Activated CD8-positive, alpha-beta T cell treated with anti-CD3 and anti-CD28 coated beads for 36 hours (primary cell): ENCODE data around the gene RUFY3. TPM values are rescaled to one million over a fixed set of nuclear protein-coding genes. Genes with fewer than 3 reads are reported as not detected.

Source experiments
- ATAC-seq: fragments of 200-7000 bp; cut with Tn5 transposase; one replicate; pipeline ENCODE4 v1.10.0; 2021; ENCODE audit warnings: mild to moderate bottlenecking, moderate library complexity
- CTCF ChIA-PET: fragments of 350-600 bp; sonication (Branson Sonifier 250); formaldehyde crosslinking; loops from one replicate; lab custom pipeline; 2021; ENCODE audit warnings: antibody characterized with exemption; lab: Charles Lee
- POLR2A ChIA-PET: fragments of 350-600 bp; sonication (Branson Sonifier 250); formaldehyde crosslinking; loops from one replicate; lab custom pipeline; 2021; ENCODE audit warnings: antibody characterized with exemption; lab: Charles Lee
- DNase-seq: peaks from one replicate; pipeline ENCODE4 v3.0.0-alpha.2; 2020
- H3K27ac Mint-ChIP-seq: one replicate; pipeline ENCODE4 v1.8.0; 2021; ENCODE audit warnings: mild to moderate bottlenecking, mixed read lengths
- H3K27me3 Mint-ChIP-seq: one replicate; pipeline ENCODE4 v1.8.0; 2021; ENCODE audit warnings: mixed read lengths
- H3K36me3 Mint-ChIP-seq: one replicate; pipeline ENCODE4 v1.8.0; 2021; ENCODE audit warnings: low read depth, mixed read lengths
- H3K4me1 Mint-ChIP-seq: one replicate; pipeline ENCODE4 v1.8.0; 2021; ENCODE audit warnings: low read depth, mixed read lengths
- H3K4me3 Mint-ChIP-seq: one replicate; pipeline ENCODE4 v1.8.0; 2021; ENCODE audit warnings: mild to moderate bottlenecking, moderate library complexity, mixed read lengths
- H3K9me3 Mint-ChIP-seq: one replicate; pipeline ENCODE4 v1.8.0; 2021; ENCODE audit warnings: mixed read lengths
- intact Hi-C: fragments of 100-400 bp; cut with micrococcal nuclease; formaldehyde crosslinking; loops from one replicate; pipeline ENCODE4 v1.10.0; 2022
- total RNA-seq, 2 experiments: library from RNA; stranded (reverse); gene quantifications; one replicate each; pipeline ENCODE4 v1.2.3, GENCODE V29; 2021
- TF ChIP-seq, protein P1 (sequence below): fragments of 200-600 bp; IDR thresholded peaks from one replicate; pipeline ENCODE4 v1.8.0; 2022; ENCODE audit warnings: antibody characterized with exemption, mild to moderate bottlenecking

RUFY3 gene
- total RNA-seq, 2 experiments from 2014 or later: 13.6 to 17.5 TPM

DNA sequence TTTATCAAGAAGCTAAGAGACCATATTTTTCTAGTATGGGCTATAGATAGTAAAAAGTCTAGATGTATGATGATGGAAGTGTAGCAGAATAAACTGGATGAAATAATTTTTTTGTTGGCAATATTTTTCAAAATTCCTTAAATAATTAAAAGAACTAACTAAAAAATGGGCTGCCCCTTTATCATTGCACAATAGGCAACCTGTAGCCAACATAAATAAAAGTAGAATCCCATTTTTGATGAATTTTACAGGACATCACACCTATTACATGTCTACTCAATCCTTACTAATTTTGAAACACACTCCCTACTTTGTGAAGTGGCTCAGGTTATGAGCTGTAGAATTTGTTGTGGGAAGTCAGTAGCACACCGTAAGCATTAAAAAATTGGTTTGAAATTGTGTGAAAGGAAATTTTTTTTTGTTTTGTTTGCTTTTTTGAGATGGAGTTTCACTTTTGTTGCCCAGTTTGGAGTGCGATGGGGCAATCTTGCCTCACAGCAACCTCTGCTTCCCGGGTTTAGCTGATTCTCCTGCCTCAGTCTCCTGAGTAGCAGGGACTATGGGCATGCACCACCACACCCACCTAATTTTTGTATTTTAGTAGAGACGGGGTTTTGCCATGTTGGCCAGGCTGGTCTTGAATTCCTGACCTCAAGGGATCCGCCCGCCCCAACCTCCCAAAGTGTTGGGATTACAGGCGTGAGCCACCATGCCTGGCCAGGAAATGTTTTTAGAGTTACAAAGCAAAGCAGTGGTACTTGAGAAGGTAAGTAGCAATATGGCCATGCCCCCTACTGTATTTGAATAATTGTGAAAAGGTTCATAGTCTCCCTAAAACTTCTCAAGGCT is 8.9 kb upstream of the RUFY3 start:
- Mint-ChIP-seq H3K27me3 (no peaks in the 10 kb centered on the region), H3K4me3 (no peak overlapping the region), H3K27ac (no peak overlapping the region), H3K36me3 (peaks cover 1% of the 10 kb centered on the region), H3K4me1 (peaks cover 48% of the 10 kb centered on the region), H3K9me3 (no peaks in the 10 kb centered on the region)
- intact Hi-C loops: no loop called here
- ATAC-seq (no peak), DNase-seq (no peak)
- POLR2A ChIA-PET: interaction anchor here (1.0 kb wide), 1 partner anchor 281 kb away, joined by 3 read pairs; the partner anchor contains the start of gene DCK
- CTCF ChIA-PET: interaction anchor here (1.3 kb wide), 1 partner anchor 10 kb away, joined by 4 read pairs; no protein-coding TSS in a partner anchor
- TF ChIP-seq, protein P1, sequence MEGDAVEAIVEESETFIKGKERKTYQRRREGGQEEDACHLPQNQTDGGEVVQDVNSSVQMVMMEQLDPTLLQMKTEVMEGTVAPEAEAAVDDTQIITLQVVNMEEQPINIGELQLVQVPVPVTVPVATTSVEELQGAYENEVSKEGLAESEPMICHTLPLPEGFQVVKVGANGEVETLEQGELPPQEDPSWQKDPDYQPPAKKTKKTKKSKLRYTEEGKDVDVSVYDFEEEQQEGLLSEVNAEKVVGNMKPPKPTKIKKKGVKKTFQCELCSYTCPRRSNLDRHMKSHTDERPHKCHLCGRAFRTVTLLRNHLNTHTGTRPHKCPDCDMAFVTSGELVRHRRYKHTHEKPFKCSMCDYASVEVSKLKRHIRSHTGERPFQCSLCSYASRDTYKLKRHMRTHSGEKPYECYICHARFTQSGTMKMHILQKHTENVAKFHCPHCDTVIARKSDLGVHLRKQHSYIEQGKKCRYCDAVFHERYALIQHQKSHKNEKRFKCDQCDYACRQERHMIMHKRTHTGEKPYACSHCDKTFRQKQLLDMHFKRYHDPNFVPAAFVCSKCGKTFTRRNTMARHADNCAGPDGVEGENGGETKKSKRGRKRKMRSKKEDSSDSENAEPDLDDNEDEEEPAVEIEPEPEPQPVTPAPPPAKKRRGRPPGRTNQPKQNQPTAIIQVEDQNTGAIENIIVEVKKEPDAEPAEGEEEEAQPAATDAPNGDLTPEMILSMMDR: no peak

DNA sequence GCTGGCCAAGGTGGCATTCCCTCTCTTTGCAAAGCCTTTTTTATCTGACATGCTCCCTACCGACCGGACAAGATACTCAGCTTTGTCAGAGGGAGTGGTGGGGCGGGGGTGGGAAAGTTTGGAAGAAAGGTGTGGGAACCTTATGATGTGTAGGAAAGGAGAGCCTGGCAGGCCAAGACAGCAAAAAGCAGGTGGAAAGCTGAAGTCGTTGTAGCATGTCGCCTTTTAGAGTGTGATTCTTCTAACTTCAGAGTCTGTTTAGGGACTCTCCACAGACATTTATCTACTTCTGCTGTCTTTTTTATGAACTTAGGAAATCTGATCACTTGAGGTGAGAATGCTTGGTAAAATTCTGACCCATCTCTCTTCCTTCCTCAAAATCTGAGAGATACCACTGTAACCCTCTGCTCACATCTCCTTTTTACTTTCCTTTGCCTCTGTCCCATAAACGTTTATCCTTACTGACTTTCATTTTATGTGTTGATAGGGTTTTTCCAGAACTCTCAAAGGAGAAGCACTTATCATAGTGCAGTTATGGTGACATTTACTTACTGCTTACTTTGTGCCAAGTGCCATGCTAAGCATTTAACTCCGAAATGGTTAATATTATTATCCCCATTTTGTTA is 8.2 kb upstream of the RUFY3 start:
- no peak for DNase-seq
- ATAC-seq: peak; percentile 34
- intact Hi-C loops: no loop called here
- Mint-ChIP-seq H3K4me3 (no peak overlapping the region), H3K36me3 (peaks cover 1% of the 10 kb centered on the region), H3K4me1 (peaks cover 48% of the 10 kb centered on the region), H3K9me3 (no peaks in the 10 kb centered on the region), H3K27ac (peak overlapping the region; percentile 47), H3K27me3 (no peaks in the 10 kb centered on the region)
- TF ChIP-seq, protein P1: no peak
- ChIA-PET POLR2A (no interaction called here), CTCF (interaction anchor here (1.3 kb wide), 1 partner anchor 9 kb away, joined by 4 read pairs; no protein-coding TSS in a partner anchor)

DNA sequence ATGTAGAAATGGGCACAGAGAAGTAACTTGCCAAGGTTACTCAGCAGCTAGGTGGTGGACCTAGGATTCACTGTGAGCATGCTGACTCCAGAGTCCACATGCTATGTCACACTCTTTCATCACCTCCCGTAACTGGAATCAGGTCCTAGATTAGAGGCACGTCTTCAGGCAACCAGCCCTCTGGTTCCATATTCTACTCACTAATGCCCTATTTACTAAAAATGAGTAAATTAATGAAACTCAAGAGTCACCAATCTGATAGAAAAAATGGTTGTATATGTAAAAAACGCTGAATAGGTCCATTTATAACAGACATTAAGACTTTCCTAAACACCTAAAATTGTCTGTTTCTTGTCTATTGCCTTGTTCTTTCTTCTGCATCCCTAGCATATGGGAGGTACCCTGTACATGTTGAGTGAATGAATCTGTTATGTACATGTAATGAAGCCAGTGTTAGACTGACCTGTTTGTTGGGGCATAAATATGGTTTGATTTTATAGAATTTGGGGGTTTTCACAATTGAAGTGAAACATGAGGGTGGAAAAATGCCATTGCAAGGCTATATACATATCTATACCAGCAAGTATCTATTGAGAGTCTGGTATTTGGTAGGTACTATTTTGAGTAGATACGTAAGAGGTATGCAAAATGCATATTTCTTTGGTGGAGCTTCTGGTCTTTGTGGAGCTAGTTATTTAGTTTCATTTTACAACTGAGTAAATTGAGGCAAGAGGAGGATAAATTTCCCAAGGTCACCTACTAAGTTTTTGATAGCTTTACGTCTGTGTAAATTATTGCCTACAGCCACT is 7.5 kb upstream of the RUFY3 start:
- POLR2A ChIA-PET: no interaction called here

DNA sequence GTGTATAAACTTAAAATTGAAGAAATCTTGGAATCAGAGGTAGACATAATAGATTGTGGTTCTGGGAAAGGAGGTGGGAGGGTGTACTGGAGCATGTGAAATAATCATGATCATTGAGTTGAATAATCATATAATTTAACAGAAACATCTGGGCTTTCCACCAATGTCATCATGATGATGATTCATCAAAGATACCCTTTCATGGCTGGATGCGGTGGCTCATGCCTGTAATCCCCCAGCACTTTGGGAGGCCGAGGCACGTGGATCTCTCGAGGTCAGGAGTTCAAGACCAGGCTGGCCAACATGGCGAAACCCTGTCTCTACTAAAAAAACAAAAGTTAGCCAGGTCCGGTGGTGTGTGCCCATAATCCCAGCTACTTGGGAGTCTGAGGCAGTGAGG is 6.7 kb upstream of the RUFY3 start:
- ChIA-PET CTCF (interaction anchor here (0.9 to 1.4 kb wide), 2 partner anchors 15 to 25 kb away, joined by 3 read pairs; no protein-coding TSS in a partner anchor), POLR2A (interaction anchor here (1.0 kb wide), 1 partner anchor 25 kb away, joined by 3 read pairs; no protein-coding TSS in a partner anchor)
- H3K27ac Mint-ChIP-seq: peak overlapping the region; percentile 44
- H3K4me1 Mint-ChIP-seq: peaks cover 38% of the 10 kb centered on the region
- intact Hi-C loops: no loop called here
- TF ChIP-seq, protein P1: no peak
- no peak for ATAC-seq
- peaks cover 1% of the 10 kb centered on the region for H3K36me3 Mint-ChIP-seq
- H3K27me3 Mint-ChIP-seq: no peaks in the 10 kb centered on the region
- H3K9me3 Mint-ChIP-seq: no peaks in the 10 kb centered on the region
- DNase-seq: peak; percentile 30
- no peak overlapping the region for H3K4me3 Mint-ChIP-seq

More for the DNA sequence above, 7.5 kb upstream of the RUFY3 start:
- CTCF ChIA-PET: interaction anchor here (1.3 to 1.4 kb wide), 2 partner anchors 8 to 24 kb away, joined by 3 to 4 read pairs; no protein-coding TSS in a partner anchor
- ATAC-seq (no peak), DNase-seq (no peak)
- H3K4me1 Mint-ChIP-seq: peaks cover 45% of the 10 kb centered on the region
- no peaks in the 10 kb centered on the region for H3K9me3 Mint-ChIP-seq
- TF ChIP-seq, protein P1: no peak
- intact Hi-C loops: no loop called here
- H3K4me3 Mint-ChIP-seq: no peak overlapping the region
- H3K27ac Mint-ChIP-seq: peak overlapping the region; percentile 37
- H3K27me3 Mint-ChIP-seq: no peaks in the 10 kb centered on the region
- H3K36me3 Mint-ChIP-seq: peaks cover 1% of the 10 kb centered on the region
